NCI-H82 treated with DMSO at 0.1 percent for 48 hours (cell line): ENCODE results near the gene SPRING1.
"Not testable (repeated sequence)": the region's sequence is repeated elsewhere in the genome, so short reads cannot be mapped to it uniquely, and the experiment has no call there.

ENCODE experiments used
- DNase-seq: peaks from one replicate; lab custom pipeline; 2025; ENCODE audit not compliant: unreplicated experiment; lab: John Stamatoyannopoulos, UW

SPRING1 gene

GRCh38 chr12:116742787-116743186 is 4.9 kb upstream of the SPRING1 start:
- not testable (repeated sequence) for DNase-seq

GRCh38 chr12:116739381-116739887 is 1.6 kb upstream of the SPRING1 start:
- DNase-seq: no peak

GRCh38 chr12:116736962-116737773 is 701 bp downstream of the SPRING1 start:
- DNase-seq: no peak

GRCh38 chr12:116735951-116736599 is 1.8 kb downstream of the SPRING1 start:
- DNase-seq: no peak

GRCh38 chr12:116735084-116735483 is 2.8 kb downstream of the SPRING1 start:
- no peak for DNase-seq

- no peak for DNase-seq
Measured at GRCh38 chr12:116734156-116734768, 3.6 kb downstream of the SPRING1 start.

GRCh38 chr12:116731801-116732200 is 6.1 kb downstream of the SPRING1 start:
- no peak for DNase-seq

GRCh38 chr12:116727891-116728290 is 10.0 kb downstream of the SPRING1 start:
- DNase-seq: no peak

- no peak for DNase-seq
Measured at GRCh38 chr12:116727261-116727660, 10.6 kb downstream of the SPRING1 start.

- no peak for DNase-seq
Measured at GRCh38 chr12:116726694-116727093, 11.2 kb downstream of the SPRING1 start.

GRCh38 chr12:116722245-116722644 is 15.6 kb downstream of the SPRING1 start:
- no peak for DNase-seq

- DNase-seq: no peak
Measured at GRCh38 chr12:116719731-116720528, 17.9 kb downstream of the SPRING1 start.

GRCh38 chr12:116718655-116719454 is 19.0 kb downstream of the SPRING1 start:
- DNase-seq: no peak

GRCh38 chr12:116717466-116718437 is 20.1 kb downstream of the SPRING1 start:
- DNase-seq: no peak

- DNase-seq: no peak
Measured at GRCh38 chr12:116714175-116714574, 23.7 kb downstream of the SPRING1 start.

- no peak for DNase-seq
Measured at GRCh38 chr12:116713527-116713926, 24.3 kb downstream of the SPRING1 start.

- no peak for DNase-seq
Measured at GRCh38 chr12:116712458-116713303, 25.2 kb downstream of the SPRING1 start.
